ENCODE results near the gene LARP4B.

Gene LARP4B

DNA sequence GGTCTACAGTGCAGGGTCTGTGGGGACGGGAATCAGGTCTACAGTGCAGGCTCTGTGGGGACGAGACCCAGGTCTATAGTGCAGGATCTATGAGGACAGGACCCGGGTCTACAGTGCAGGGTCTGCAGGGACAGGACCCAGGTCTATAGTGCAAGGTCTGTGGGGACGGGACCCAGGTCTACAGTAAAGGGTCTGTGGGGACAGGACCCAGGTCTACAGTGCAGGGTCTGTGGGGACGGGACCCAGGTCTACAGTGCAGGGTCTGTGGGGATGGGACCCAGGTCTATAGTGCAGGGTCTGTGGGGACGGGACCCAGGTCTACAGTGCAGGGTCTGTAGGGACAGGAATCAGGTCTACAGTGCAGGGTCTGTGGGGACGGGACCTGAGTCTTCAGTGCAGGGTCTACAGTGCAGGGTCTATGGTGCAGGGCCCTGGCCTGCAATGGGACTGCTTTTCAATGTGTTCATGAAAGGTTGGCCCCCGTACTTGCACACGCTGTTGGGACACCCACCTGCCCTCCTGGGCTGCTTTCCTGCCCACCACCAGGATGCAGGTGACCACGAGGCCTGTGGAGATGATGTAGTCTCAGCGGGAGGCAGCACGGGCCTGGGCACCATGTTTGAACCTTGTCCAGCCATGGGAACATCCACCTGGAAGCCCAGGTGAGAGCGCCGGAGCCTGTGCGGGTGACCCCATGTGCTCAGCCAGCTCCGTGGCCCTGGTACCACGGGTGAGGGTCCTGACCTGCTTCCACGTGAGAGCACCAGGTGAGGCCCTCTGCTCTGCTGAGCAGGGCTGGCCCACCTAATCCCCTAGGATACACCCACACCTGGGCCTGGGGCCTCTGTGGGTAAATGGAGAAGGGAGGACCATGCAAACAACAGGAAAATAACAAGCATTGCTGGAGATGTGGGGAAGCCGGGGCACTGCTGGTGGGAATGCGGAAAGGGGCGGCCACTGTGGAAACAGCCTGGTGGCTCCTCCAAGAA is 150.7 kb downstream of the LARP4B start:
- Histone ChIP-seq H3K4ac (ENCODE audit: low read length) (no peak overlapping the region), H3K4me3 (ENCODE audit: low read length in 2 of 2) (no peak overlapping the region), H3K27me3 (ENCODE audit: control insufficient read depth in 3 of 3, insufficient read depth in 3 of 3, low read depth in 1 of 3, low read length in 3 of 3) (peaks cover 0 to 6% (median 3%) of the 10 kb centered on the region in 3 experiments), H2BK12ac (ENCODE audit: low read length) (no peak overlapping the region), H3K79me1 (ENCODE audit: low read depth, low read length) (no peaks in the 10 kb centered on the region), H2BK15ac (ENCODE audit: low read length) (no peak overlapping the region), H2BK120ac (ENCODE audit: low read depth, low read length) (no peak overlapping the region), H3K36me3 (replicated peaks in 1 of 2; ENCODE audit: control insufficient read depth in 2 of 2, insufficient read depth in 2 of 2, low read length in 2 of 2) (no peaks in the 10 kb centered on the region), H2AFZ (ENCODE audit: low read length) (no peak overlapping the region), H3K14ac (ENCODE audit: low read length) (no peak overlapping the region), H4K91ac (ENCODE audit: low read depth, low read length, poor library complexity) (no peak overlapping the region), H2AK5ac (ENCODE audit: low read depth, low read length) (no peak overlapping the region), H3K9ac (ENCODE audit: low read depth, low read length, poor library complexity) (no peak overlapping the region), H2BK5ac (ENCODE audit: low read length) (no peak overlapping the region), H3K27ac (replicated peaks; ENCODE audit: low read length) (no peak overlapping the region), H3K18ac (ENCODE audit: low read length) (no peak overlapping the region), H3K9me3 (replicated peaks in 1 of 2; ENCODE audit: control insufficient read depth in 2 of 2, insufficient read depth in 1 of 2, low read depth in 1 of 2, low read length in 2 of 2) (no peaks in the 10 kb centered on the region), H3K4me2 (ENCODE audit: insufficient read depth, low read length, poor library complexity, severe bottlenecking) (no peak overlapping the region), H3K4me1 (ENCODE audit: control insufficient read depth in 2 of 2, insufficient read depth in 1 of 2, low read depth in 1 of 2, low read length in 2 of 2) (peaks cover 3 to 8% of the 10 kb centered on the region in 2 donors), H3K23ac (ENCODE audit: low read depth, low read length, poor library complexity) (no peak overlapping the region), H4K8ac (ENCODE audit: low read depth, low read length) (no peak overlapping the region)
- no CpG with 5 or more reads among the region's 21 CpGs for WGBS, 2 donors (ENCODE audit: extremely low coverage in 2 of 2, insufficient read length in 2 of 2, insufficient replicate concordance in 1 of 2)
- DNase-seq (ENCODE audit: low spot score): no peak

GRCh38 chr10:778626-779330 is 152.7 kb downstream of the LARP4B start:
- Histone ChIP-seq H2AFZ (ENCODE audit: low read length) (no peak overlapping the region), H3K4me1 (ENCODE audit: control insufficient read depth in 2 of 2, insufficient read depth in 1 of 2, low read depth in 1 of 2, low read length in 2 of 2) (no peaks in the 10 kb centered on the region)
- DNase-seq (ENCODE audit: low spot score): no peak

GRCh38 chr10:777913-778479 is 153.5 kb downstream of the LARP4B start:
- Histone ChIP-seq H3K23ac (ENCODE audit: low read depth, low read length, poor library complexity) (peak overlapping the region; percentile 5), H2AFZ (ENCODE audit: low read length) (no peak overlapping the region), H3K14ac (ENCODE audit: low read length) (no peak overlapping the region), H3K9ac (ENCODE audit: low read depth, low read length, poor library complexity) (no peak overlapping the region), H2AK5ac (ENCODE audit: low read depth, low read length) (no peak overlapping the region), H3K4me2 (ENCODE audit: insufficient read depth, low read length, poor library complexity, severe bottlenecking) (no peak overlapping the region), H3K4me1 (ENCODE audit: control insufficient read depth in 2 of 2, insufficient read depth in 1 of 2, low read depth in 1 of 2, low read length in 2 of 2) (no peaks in the 10 kb centered on the region), H3K79me1 (ENCODE audit: low read depth, low read length) (no peaks in the 10 kb centered on the region), H2BK12ac (ENCODE audit: low read length) (no peak overlapping the region), H2BK15ac (ENCODE audit: low read length) (no peak overlapping the region), H3K27me3 (ENCODE audit: control insufficient read depth in 3 of 3, insufficient read depth in 3 of 3, low read depth in 1 of 3, low read length in 3 of 3) (no peaks in the 10 kb centered on the region), H4K91ac (ENCODE audit: low read depth, low read length, poor library complexity) (no peak overlapping the region), H2BK5ac (ENCODE audit: low read length) (no peak overlapping the region), H4K8ac (ENCODE audit: low read depth, low read length) (no peak overlapping the region), H2BK120ac (ENCODE audit: low read depth, low read length) (no peak overlapping the region), H3K36me3 (replicated peaks in 1 of 2; ENCODE audit: control insufficient read depth in 2 of 2, insufficient read depth in 2 of 2, low read length in 2 of 2) (no peaks in the 10 kb centered on the region), H3K18ac (ENCODE audit: low read length) (peak overlapping the region; percentile 38), H3K4me3 (ENCODE audit: low read length in 2 of 2) (no peak overlapping the region), H3K4ac (ENCODE audit: low read length) (no peak overlapping the region), H3K27ac (replicated peaks; ENCODE audit: low read length) (no peak overlapping the region), H3K9me3 (replicated peaks in 1 of 2; ENCODE audit: control insufficient read depth in 2 of 2, insufficient read depth in 1 of 2, low read depth in 1 of 2, low read length in 2 of 2) (no peaks in the 10 kb centered on the region)
- no peak for DNase-seq (ENCODE audit: low spot score)
- no CpG with 5 or more reads among the region's 16 CpGs for WGBS, 2 donors (ENCODE audit: extremely low coverage in 2 of 2, insufficient read length in 2 of 2, insufficient replicate concordance in 1 of 2)

More at GRCh38 chr10:778626-779330, 152.7 kb downstream of the LARP4B start:
- H2BK15ac ChIP-seq (ENCODE audit: low read length): no peak overlapping the region
- no peak overlapping the region for H3K23ac ChIP-seq (ENCODE audit: low read depth, low read length, poor library complexity)
- H4K91ac ChIP-seq (ENCODE audit: low read depth, low read length, poor library complexity): no peak overlapping the region
- no peak overlapping the region for H3K9ac ChIP-seq (ENCODE audit: low read depth, low read length, poor library complexity)
- no peak overlapping the region for H4K8ac ChIP-seq (ENCODE audit: low read depth, low read length)
- H3K4me2 ChIP-seq (ENCODE audit: insufficient read depth, low read length, poor library complexity, severe bottlenecking): no peak overlapping the region
- H3K9me3 ChIP-seq (replicated peaks in 1 of 2; ENCODE audit: control insufficient read depth in 2 of 2, insufficient read depth in 1 of 2, low read depth in 1 of 2, low read length in 2 of 2): no peaks in the 10 kb centered on the region
- no peak overlapping the region for H3K27ac ChIP-seq (replicated peaks; ENCODE audit: low read length)
- no peaks in the 10 kb centered on the region for H3K27me3 ChIP-seq (ENCODE audit: control insufficient read depth in 3 of 3, insufficient read depth in 3 of 3, low read depth in 1 of 3, low read length in 3 of 3)
- peak overlapping the region in 1 of 2 donors; percentile 32 for H3K4me3 ChIP-seq (ENCODE audit: low read length in 2 of 2)
- no peak overlapping the region for H2BK120ac ChIP-seq (ENCODE audit: low read depth, low read length)
- WGBS, 2 donors (ENCODE audit: extremely low coverage in 2 of 2, insufficient read length in 2 of 2, insufficient replicate concordance in 1 of 2): no CpG with 5 or more reads among the region's 27 CpGs
- peak overlapping the region; percentile 23 for H3K14ac ChIP-seq (ENCODE audit: low read length)
- no peaks in the 10 kb centered on the region for H3K79me1 ChIP-seq (ENCODE audit: low read depth, low read length)
- no peaks in the 10 kb centered on the region for H3K36me3 ChIP-seq (replicated peaks in 1 of 2; ENCODE audit: control insufficient read depth in 2 of 2, insufficient read depth in 2 of 2, low read length in 2 of 2)
- H2BK5ac ChIP-seq (ENCODE audit: low read length): no peak overlapping the region
- H2BK12ac ChIP-seq (ENCODE audit: low read length): no peak overlapping the region
- H3K18ac ChIP-seq (ENCODE audit: low read length): peak overlapping the region; percentile 72
- no peak overlapping the region for H3K4ac ChIP-seq (ENCODE audit: low read length)
- H2AK5ac ChIP-seq (ENCODE audit: low read depth, low read length): peak overlapping the region; percentile 7

- Histone ChIP-seq H3K4me1 (ENCODE audit: control insufficient read depth in 2 of 2, insufficient read depth in 1 of 2, low read depth in 1 of 2, low read length in 2 of 2) (no peaks in the 10 kb centered on the region), H3K4ac (ENCODE audit: low read length) (no peak overlapping the region), H2AK5ac (ENCODE audit: low read depth, low read length) (no peak overlapping the region), H2AFZ (ENCODE audit: low read length) (no peak overlapping the region), H2BK12ac (ENCODE audit: low read length) (no peak overlapping the region), H3K79me1 (ENCODE audit: low read depth, low read length) (no peaks in the 10 kb centered on the region), H4K91ac (ENCODE audit: low read depth, low read length, poor library complexity) (no peak overlapping the region), H4K8ac (ENCODE audit: low read depth, low read length) (no peak overlapping the region), H3K14ac (ENCODE audit: low read length) (no peak overlapping the region), H3K36me3 (replicated peaks in 1 of 2; ENCODE audit: control insufficient read depth in 2 of 2, insufficient read depth in 2 of 2, low read length in 2 of 2) (no peaks in the 10 kb centered on the region), H3K9ac (ENCODE audit: low read depth, low read length, poor library complexity) (no peak overlapping the region), H3K9me3 (replicated peaks in 1 of 2; ENCODE audit: control insufficient read depth in 2 of 2, insufficient read depth in 1 of 2, low read depth in 1 of 2, low read length in 2 of 2) (no peaks in the 10 kb centered on the region), H3K27me3 (ENCODE audit: control insufficient read depth in 3 of 3, insufficient read depth in 3 of 3, low read depth in 1 of 3, low read length in 3 of 3) (no peaks in the 10 kb centered on the region), H2BK15ac (ENCODE audit: low read length) (no peak overlapping the region), H2BK5ac (ENCODE audit: low read length) (no peak overlapping the region), H3K23ac (ENCODE audit: low read depth, low read length, poor library complexity) (no peak overlapping the region), H3K18ac (ENCODE audit: low read length) (no peak overlapping the region), H2BK120ac (ENCODE audit: low read depth, low read length) (no peak overlapping the region), H3K27ac (replicated peaks; ENCODE audit: low read length) (no peak overlapping the region), H3K4me2 (ENCODE audit: insufficient read depth, low read length, poor library complexity, severe bottlenecking) (no peak overlapping the region), H3K4me3 (ENCODE audit: low read length in 2 of 2) (no peak overlapping the region)
- WGBS, 2 donors (ENCODE audit: extremely low coverage in 2 of 2, insufficient read length in 2 of 2, insufficient replicate concordance in 1 of 2): no CpG with 5 or more reads among the region's 17 CpGs
- DNase-seq (ENCODE audit: low spot score): no peak
Observed at GRCh38 chr10:776772-777171, 154.7 kb downstream of the LARP4B start.
